T-helper 9 cell (primary cell): Measurements from ENCODE around the gene PIK3R2.
"Not testable (repeated sequence)": the region's sequence is repeated elsewhere in the genome, so short reads cannot be mapped to it uniquely, and the experiment has no call there.

Source experiments
- DNase-seq: peaks from one replicate; pipeline ENCODE4 v3.0.0-alpha.2; 2020

The PIK3R2 gene

GRCh38 chr19:18205200-18205892, 52.4 kb downstream of the PIK3R2 start:
- peak; percentile 32 for DNase-seq

DNA sequence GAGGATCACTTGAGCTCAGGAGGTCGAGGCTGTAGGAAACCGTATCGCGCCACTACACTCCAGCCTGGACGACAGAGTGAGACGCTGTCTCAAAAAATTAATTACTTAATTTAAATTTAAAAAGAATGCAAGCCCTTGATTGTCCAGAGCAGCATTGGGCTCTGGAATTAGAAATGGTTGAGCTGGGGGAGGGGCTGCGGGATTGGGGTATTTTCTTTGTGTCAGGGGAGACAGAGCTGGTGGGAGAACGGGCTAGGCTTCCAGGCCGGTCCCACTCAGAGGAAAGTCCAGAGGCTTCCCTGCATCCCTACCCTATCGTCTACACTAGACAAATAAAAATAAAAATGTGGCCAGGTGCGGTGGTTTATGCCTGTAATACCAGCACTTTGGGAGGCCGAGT, 53.1 kb downstream of the PIK3R2 start:
- no peak for DNase-seq

GRCh38 chr19:18208098-18208951, 55.4 kb downstream of the PIK3R2 start:
- DNase-seq: peak; percentile 54

GRCh38 chr19:18209912-18210311, 56.9 kb downstream of the PIK3R2 start:
- not testable (repeated sequence) for DNase-seq

GRCh38 chr19:18211683-18212082, 58.7 kb downstream of the PIK3R2 start:
- DNase-seq: no peak

DNA sequence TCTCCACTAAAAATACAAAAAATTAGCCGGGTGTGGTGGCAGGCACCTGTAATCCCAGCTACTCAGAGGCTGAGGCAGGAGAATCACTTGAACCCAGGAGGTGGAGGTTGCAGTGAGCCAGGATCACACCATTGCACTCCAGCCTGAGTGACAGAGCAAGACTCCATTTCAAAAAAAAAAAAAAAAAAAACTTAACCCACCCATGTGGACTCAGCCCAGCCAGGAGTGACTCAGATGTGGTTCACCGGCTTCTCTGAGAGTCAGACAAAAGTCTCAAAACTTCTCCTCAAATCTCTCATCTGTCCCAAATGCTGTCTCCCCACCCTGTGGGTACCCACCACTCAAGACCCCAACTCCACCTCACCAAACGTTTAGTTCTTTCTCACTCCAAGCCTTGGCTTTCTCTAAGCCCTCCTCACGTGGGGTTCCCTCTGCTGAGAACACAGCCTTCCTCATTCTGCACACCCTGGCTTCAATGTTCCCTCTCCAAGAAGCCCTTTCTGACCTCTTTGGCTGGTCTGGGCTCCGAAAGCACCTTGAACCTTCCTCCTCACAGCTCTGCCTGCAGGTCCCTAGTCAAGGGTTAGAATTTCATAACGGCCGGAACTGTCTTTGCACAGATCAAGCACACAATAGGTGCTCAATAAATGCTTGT, 61.9 kb downstream of the PIK3R2 start:
- DNase-seq: no peak

- DNase-seq: no peak
These were observed 63.8 kb downstream of the PIK3R2 start for GRCh38 chr19:18216789-18217188.

DNA sequence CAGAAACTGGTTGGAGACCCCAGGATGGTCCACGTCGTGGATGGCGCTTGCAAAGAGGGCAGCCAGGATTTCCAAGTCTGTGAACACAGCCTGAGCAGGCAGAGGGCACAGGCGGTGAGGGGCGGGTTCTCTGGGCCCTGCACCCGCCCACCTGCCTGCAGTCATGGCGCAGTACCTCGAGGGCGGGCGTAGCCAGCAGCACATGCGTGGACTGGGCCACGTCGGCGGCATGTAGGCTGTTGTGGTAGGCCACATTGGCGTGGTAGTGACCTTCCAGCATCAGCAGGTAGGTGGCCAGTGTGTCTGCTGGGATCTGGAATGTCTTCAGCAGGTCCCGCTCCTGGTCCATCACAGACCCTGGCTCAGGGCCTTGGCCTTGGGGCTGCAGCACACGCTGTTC, 65.2 kb downstream of the PIK3R2 start:
- no peak for DNase-seq

DNA sequence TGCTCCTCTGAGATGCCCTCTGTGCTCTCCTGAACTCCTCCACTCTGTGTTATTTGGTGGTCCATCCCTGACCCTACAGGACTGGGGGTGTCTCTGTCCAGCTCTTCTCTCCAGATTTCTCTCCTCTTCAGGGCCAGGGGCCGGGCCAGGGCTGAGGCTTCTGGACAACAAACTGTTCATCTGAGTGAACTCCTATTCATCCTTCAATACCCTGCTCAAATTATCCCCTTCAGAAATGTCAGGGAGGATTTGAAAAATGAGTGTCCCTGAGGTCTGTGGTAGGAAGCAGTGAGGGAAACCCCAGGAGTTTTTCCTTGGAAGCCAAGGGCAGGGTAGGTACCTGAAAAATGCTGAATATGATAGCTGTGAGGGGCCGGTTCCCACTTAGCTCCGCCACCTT, 65.6 kb downstream of the PIK3R2 start:
- no peak for DNase-seq
